Fibroblast of the aortic adventitia (primary cell): ENCODE results near the gene SLC38A11. TPM values are rescaled to one million over a fixed set of nuclear protein-coding genes. Genes with fewer than 3 reads are reported as not detected.
"Not testable (repeated sequence)": the region's sequence is repeated elsewhere in the genome, so short reads cannot be mapped to it uniquely, and the experiment has no call there.

Experiments used
- DNase-seq: peaks from one replicate; pipeline ENCODE4 v3.0.0-alpha.2; 2010; ENCODE audit warnings: low read depth
- H3K4me3 ChIP-seq: 2 replicates; pipeline ENCODE4 v1.5.1; 2011; ENCODE audit warnings: low read depth, mild to moderate bottlenecking, control low read depth, low read length, moderate library complexity
- total RNA-seq: library from RNA; depleted of rRNA; stranded (reverse); fragments of >200 nt; gene quantifications from 2 replicates; pipeline ENCODE4 v1.2.3, GENCODE V29; 2012; ENCODE audit warnings: low replicate concordance
- TF ChIP-seq, protein P1 (sequence below): IDR thresholded peaks from 2 replicates; pipeline ENCODE4 v1.5.1; 2011; ENCODE audit warnings: mild to moderate bottlenecking, low read length, control low read depth, inconsistent platforms; ENCODE audit not compliant: insufficient read depth

SLC38A11 gene
- total RNA-seq, 1 donor: 0.45 TPM

GRCh38 chr2:164984428-164984827, 29.1 kb upstream of the SLC38A11 start:
- TF ChIP-seq, protein P1, sequence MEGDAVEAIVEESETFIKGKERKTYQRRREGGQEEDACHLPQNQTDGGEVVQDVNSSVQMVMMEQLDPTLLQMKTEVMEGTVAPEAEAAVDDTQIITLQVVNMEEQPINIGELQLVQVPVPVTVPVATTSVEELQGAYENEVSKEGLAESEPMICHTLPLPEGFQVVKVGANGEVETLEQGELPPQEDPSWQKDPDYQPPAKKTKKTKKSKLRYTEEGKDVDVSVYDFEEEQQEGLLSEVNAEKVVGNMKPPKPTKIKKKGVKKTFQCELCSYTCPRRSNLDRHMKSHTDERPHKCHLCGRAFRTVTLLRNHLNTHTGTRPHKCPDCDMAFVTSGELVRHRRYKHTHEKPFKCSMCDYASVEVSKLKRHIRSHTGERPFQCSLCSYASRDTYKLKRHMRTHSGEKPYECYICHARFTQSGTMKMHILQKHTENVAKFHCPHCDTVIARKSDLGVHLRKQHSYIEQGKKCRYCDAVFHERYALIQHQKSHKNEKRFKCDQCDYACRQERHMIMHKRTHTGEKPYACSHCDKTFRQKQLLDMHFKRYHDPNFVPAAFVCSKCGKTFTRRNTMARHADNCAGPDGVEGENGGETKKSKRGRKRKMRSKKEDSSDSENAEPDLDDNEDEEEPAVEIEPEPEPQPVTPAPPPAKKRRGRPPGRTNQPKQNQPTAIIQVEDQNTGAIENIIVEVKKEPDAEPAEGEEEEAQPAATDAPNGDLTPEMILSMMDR: no peak
- H3K4me3 ChIP-seq: no peak overlapping the region
- peak; percentile 16 for DNase-seq

DNA sequence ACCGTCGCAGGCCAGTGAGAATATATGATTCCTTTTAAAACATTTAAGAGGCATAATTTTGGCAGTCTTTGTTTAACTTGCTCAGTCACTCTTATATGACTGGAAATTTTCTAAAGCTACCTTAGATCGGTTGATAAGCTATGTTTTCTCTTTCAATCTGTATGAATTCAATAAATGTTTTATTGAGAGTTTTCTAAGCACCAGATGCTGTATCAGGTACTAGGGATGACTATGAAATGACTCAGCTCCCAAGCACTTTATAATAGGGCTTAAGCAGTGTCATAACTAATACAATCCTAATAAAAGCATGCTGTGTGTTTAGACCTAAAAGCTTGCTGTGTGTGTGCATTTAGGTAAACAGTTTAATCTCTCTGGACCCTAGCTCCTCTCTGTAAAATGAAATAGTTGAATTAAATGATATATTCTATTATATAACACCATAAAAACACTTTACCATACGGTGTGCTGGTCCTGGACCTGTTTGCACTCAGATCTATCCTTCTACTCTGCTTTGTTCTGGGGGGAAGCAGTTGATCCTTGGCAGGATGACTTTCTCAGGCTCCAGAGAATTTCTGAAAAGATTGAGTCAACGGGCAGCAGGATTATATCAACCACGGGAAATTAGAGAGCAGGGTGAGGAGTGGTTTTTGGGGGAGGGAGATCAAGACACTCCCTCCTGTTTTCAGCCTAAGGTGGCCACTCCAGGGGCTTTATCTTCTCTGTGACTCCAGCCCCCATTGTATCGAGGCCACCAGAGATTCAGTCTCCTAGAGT, 26.1 kb upstream of the SLC38A11 start:
- TF ChIP-seq, protein P1: no peak
- peak; percentile 49 for DNase-seq
- no peak overlapping the region for H3K4me3 ChIP-seq

DNA sequence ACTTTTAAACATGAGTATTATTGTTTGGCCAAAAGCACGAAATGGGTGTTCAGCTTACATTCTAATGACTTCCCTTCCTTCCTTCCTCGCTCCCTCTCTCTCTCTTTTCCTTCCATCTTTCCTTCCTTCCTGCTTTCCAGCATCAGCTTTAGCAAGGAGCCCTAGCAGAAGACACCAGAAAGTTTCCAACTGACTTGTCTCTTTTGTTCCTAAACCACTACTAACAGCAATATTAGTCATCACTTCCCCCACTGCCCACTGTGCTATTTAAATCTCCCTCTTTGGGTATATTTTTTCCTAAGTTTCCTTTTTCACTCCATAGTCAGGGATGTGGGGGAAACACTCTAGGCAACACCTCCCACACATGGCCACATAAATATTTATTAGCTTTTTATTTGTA, 25.4 kb upstream of the SLC38A11 start:
- DNase-seq: peak; percentile 12
- not testable (repeated sequence) for H3K4me3 ChIP-seq

GRCh38 chr2:164979113-164979512, 23.8 kb upstream of the SLC38A11 start:
- no peak for DNase-seq
- TF ChIP-seq, protein P1: no peak
- no peak overlapping the region for H3K4me3 ChIP-seq

- H3K4me3 ChIP-seq, DNase-seq: not testable (repeated sequence)
Measured at GRCh38 chr2:164976875-164977470, 21.6 kb upstream of the SLC38A11 start.

- TF ChIP-seq, protein P1: no peak
- peak; percentile 34 for DNase-seq
- H3K4me3 ChIP-seq: no peak overlapping the region
Measured at GRCh38 chr2:164976301-164976700, 21.0 kb upstream of the SLC38A11 start.

GRCh38 chr2:164975891-164976290, 20.6 kb upstream of the SLC38A11 start:
- TF ChIP-seq, protein P1: no peak
- H3K4me3 ChIP-seq: no peak overlapping the region
- no peak for DNase-seq

DNA sequence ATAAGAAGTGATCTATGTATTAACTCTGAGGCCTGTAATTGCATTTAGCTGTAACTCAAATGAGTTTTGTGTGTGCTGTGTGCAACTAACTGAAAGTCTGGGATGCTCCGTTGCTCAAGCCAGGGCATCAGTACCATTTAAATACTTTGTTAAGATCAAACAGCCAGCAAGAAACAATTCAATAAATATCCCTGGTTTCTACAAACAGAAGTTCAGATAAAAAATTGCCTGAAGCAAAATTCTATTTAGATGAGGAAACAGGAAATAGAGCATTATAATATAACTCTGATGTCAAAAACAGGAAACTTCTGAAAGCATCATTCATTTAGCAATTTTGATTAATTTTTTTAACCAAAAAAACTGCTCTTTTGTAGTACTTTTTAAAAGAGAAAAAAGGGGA, 18.9 kb upstream of the SLC38A11 start:
- no peak overlapping the region for H3K4me3 ChIP-seq
- no peak for DNase-seq
- TF ChIP-seq, protein P1: no peak
